HG03565 (cell line): Measurements from ENCODE around the gene FARS2.
A peak's percentile ranks its signal among the peaks of the same experiment; 100 is the strongest.

Experiments
- ATAC-seq: cut with Tn5 transposase; IDR thresholded peaks from one replicate; pipeline ENCODE4 v1.9.1; 2021; ENCODE audit warnings: mild to moderate bottlenecking, moderate library complexity; ENCODE audit not compliant: unreplicated experiment

Gene FARS2

DNA sequence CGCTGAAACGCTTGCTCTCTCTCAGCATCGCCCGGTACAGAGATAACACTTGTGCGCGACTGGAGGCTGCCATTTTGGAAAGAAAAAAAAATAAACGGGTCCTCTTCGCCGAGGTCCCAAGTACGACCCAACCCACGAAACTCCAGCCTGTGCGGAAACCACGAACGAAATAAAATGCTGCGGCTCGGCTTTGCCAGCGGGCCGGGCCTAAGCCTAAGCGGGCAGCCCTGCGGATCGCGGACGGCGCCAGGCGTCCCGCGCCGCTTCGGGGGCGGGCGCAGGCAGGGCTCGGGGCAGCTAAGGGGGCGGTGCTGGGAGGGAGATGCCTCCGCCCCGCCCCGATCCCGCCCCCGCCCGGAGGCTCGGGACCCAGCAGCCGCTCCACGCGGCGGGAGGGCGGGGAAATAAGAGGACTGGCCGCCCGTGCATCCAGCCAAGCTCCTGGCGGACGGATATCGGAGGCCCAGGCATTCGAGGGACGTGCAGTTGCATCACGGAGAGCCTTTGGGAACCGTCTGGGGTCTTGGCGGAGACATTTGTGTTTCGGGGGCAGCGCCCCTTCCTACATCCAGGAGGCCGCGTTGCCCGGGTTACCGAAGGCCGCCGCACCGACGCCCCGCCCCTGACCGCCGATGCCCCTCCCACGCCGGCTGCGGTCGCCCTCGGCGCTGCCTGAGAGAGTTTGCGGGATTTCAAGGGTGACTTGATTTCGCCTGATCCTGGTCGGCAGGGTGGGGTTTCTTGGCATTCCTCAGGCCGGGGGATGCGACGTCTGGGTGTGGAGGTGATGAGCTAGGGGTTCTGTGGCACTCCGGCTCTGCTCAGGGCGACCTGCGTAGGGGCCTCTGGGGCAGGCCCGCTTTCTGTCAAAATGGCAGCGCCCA is at the start of gene FARS2, which contains the start of gene LYRM4:
FARS2 (plus strand) TSS at position 853 of the 884 bp plus-strand sequence.
LYRM4 (minus strand) TSS at position 290 of the 884 bp plus-strand sequence; CDS start at position 73, 217 bp downstream.
- ATAC-seq = peak; percentile 52

GRCh38 chr6:5213836-5214235 is 47.5 kb upstream of the FARS2 start:
- no peak for ATAC-seq

- ATAC-seq = no peak
Observed at GRCh38 chr6:5214570-5215052, 46.7 kb upstream of the FARS2 start.

- ATAC-seq = no peak
Observed at GRCh38 chr6:5215159-5215558, 46.2 kb upstream of the FARS2 start.

- ATAC-seq = no peak
Observed at GRCh38 chr6:5215799-5216198, 45.5 kb upstream of the FARS2 start.

GRCh38 chr6:5217356-5217755 is 44.0 kb upstream of the FARS2 start:
- no peak for ATAC-seq

GRCh38 chr6:5219011-5219691 is 42.2 kb upstream of the FARS2 start:
- no peak for ATAC-seq

GRCh38 chr6:5220443-5220842 is 40.9 kb upstream of the FARS2 start:
- ATAC-seq = no peak

GRCh38 chr6:5223309-5223708 is 38.0 kb upstream of the FARS2 start:
- no peak for ATAC-seq

DNA sequence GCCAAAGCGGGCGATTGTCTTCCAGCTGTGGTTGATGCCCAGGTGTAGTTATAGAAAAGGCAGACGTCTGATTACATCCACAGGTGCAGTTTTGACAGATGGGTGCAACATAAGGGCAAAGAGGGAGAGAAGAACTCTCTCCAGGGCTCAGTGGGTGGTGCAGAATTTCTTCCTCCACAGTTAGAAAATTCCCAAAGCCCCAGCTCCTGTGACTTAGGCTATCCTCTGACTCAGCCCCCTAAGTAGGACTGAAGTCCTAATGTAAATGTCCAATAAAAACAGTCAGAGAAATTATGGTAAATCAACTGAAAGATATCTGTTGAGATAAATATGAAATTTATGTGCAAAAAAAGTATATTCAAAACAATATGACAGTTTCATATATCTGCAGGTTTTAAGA is 32.0 kb upstream of the FARS2 start:
- ATAC-seq = no peak

DNA sequence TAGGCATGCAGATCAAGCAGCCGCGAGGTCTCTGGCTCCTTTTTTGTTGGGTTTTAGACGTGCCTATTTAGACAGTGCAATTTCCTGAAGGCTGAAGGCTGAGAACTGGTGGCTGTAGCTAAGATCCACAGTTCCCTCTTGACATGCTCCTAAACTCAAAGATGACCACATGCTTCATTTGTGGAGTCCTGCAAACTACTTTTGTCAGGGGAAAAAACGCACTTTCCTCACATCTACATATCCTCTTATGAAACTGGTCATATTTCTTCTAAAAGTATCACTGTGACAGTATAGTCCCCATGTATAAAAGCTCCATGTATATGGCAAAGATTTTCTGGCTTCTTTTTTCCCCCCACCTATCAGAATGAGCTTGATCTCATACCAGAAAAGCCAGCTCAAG is 31.2 kb upstream of the FARS2 start:
- ATAC-seq = no peak

DNA sequence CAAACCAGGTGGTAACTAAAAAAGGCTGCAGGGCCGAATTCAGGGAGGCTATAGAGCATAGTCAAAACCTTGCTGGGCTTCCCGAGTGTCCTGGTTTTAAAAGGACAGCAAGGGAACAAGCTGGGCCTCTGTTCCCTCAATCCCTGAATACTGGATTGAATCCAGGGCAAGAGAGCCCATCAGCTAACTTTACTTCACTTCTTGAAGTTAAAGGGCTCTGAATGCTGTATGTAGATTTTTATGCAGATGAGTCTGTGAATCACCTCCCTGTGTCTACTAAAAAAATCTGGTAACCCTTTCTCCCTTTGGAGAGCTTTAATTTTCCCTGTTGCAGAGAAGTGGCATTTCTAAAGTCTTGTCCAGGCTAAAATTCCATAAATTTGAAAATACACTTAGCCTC is 30.0 kb upstream of the FARS2 start:
- ATAC-seq = no peak

DNA sequence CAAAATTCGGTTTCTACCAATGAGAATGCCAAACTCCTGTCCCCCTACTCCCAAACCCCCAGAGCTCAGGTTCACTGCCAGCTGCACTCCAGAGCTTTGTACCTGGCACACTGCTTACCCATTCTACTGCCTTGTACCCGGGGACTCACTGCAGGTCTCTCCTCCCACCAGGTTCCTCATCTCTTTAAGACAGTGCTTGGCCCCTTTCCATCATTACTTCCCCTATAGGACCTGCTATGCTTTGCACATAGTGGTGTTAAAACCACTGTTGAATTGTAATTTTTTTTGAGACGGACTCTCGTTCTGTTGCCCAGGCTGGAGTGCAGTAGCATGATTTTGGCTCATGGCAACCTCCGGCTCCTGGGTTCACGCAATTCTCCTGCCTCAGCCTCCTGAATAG is 26.4 kb upstream of the FARS2 start:
- ATAC-seq = no peak

- ATAC-seq = no peak
Observed at GRCh38 chr6:5235830-5236229, 25.5 kb upstream of the FARS2 start.

GRCh38 chr6:5237805-5238204 is 23.5 kb upstream of the FARS2 start:
- ATAC-seq = no peak

DNA sequence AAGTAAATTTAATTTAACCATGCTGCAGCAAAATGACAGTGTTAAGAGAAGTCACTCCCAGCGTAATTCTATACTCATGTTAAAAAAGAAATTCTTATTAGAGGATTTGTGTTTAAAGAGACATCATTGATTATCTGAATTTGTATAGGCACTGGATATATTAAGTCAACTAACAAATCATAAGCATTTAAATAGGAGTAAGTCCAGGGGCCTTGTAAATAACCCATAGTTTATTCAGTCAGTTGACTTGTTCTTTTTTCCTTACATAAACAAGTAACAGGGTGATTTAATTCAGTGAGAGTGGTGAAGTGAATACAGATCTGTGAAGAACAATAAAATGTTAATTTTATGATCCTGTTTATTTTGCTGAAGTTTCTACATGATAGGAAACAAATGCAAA is 23.0 kb upstream of the FARS2 start:
- ATAC-seq = no peak

GRCh38 chr6:5241252-5241651 is 20.1 kb upstream of the FARS2 start:
- ATAC-seq = no peak

GRCh38 chr6:5243069-5243468 is 18.2 kb upstream of the FARS2 start:
- no peak for ATAC-seq

GRCh38 chr6:5246141-5247097 is 14.9 kb upstream of the FARS2 start:
- no peak for ATAC-seq

GRCh38 chr6:5247201-5247600 is 14.1 kb upstream of the FARS2 start:
- ATAC-seq = no peak
